Stimulated activated CD4-positive, alpha-beta T cell treated with anti-CD3 and anti-CD28 coated beads, Interleukin-4, amount 100 ng/mL, for 4 hours (primary cell): Measurements from ENCODE around the gene MEIS2.

Experiments
- DNase-seq, 2 experiments: peaks; one replicate each; pipeline ENCODE4 v3.0.0-alpha.2; 2020

Gene MEIS2

DNA sequence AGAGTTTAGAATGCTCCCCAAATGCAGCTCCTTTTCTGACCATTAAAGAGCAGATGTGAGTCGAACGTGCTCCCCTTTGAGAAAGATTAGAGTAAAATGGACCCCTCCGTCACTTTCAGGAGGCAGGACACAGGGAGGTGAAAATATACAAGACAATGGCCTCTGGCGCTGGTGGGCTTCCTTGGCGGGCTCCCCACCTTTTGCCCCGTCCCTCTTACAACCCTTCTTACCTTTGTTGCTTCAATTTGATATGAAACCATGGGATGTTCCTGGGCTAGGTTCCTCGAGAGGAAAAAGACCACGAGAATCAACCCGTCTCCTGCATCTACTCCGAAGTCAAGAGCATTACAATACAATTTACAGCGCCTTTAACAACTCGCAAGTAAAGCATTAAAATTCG is 214.2 kb downstream of the MEIS2 start:
- DNase-seq: no peak

DNA sequence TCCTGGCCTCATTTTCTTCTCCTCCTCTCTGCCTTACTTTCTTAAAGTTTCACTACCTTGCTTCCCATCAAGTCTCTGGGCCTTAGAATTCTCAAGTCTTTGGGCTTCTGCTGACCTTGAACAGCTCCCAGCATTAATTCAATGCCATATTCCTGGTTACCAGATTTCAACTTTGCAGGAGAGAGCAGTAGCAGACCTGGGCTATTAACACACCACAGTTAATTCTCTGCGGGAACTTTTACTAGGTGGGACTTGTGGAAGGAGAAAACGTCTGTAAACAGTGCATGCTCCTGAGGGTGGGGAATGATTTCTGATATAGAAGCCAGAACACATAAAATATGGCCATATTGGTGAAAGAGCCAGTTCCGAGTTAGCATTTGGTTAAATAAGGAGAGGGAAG is 214.6 kb downstream of the MEIS2 start:
- no peak for DNase-seq

DNA sequence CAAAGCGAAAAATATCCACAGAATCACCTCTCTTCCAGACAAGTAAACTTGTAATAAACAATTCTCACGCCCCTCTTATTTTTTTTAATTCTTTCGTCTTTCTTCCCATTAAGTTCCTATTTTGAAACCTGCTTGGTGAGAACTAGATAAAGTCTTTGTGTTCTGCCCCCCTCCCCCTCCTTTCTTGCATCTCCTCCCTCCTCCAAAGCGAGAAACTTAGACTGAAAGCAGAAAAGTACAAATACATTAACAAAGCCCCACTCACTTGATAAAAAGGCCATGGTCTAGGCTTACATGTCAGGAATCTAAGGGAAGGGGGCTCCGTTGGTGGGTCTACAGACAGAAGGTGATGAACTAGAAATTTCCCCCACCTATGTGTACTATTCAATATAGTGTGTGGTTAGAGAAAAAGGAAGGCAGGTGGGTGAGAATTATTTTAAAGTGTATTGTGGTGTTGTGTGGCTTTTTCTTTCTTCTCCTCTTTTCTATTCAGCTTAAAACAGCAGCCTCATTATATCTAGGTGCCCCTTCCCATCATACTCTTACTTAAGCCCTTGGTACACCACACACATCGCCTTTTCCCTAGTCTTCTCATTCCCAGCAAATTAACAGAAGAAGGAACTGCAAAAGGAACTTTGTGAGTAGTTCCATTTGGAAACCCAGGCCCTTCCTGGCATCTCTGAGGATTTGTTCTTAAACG is 215.3 kb downstream of the MEIS2 start:
- no peak for DNase-seq

DNA sequence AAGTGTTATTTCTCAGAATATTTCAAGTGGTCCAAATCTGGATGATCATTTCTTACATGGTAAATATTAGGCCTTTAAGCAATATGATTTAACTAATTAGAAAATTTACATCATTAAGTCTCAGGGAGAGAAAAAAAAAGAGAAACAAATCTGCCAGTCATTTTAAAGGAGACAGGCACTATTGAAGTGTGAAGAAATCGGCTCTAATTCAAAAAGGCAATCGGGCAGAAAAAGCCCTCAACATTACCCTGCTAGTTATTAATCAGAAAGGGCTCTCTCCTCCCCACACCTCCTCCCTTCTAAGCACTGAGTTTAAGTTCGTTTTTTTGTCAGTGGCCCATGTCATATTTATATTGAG is 215.9 kb downstream of the MEIS2 start:
- no peak for DNase-seq

DNA sequence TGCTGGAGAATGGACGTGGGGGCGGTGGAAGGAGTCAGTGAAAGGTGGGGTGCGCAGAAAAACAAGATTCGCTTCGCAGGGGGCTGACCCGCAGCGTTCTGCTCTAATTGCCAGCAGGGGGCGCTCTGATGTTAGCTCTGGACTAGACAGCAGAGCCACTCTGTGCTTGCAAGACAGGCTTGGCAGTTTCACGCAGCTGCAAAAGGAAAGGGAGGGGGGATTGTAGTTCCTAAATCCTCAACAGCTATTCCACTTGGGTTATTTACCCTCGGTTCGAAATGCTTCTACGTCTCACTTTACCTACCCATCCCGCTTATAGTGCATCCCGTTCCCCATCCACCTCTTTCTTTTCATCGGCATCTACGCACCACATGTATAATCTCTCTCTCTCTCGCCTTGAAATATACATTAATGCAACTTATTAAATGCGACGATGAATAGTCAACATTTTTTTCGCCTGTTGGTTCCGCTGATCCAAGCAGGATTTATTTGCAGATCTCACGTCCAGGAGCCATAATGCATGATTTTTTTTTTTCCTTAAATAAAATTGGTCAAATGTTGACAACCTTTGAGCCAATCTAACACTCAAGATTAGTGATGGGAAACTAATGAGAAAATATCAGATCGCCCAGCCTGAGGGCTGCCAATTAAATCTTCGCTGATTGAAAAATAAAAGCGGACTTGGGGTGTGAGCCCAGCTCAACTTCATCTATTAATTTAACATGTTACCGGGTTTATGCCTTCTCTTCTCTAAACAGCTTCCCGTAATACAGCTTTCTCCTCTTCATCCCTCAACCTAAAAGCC is 216.4 kb downstream of the MEIS2 start:
- DNase-seq: peak; percentile 21 to 52

DNA sequence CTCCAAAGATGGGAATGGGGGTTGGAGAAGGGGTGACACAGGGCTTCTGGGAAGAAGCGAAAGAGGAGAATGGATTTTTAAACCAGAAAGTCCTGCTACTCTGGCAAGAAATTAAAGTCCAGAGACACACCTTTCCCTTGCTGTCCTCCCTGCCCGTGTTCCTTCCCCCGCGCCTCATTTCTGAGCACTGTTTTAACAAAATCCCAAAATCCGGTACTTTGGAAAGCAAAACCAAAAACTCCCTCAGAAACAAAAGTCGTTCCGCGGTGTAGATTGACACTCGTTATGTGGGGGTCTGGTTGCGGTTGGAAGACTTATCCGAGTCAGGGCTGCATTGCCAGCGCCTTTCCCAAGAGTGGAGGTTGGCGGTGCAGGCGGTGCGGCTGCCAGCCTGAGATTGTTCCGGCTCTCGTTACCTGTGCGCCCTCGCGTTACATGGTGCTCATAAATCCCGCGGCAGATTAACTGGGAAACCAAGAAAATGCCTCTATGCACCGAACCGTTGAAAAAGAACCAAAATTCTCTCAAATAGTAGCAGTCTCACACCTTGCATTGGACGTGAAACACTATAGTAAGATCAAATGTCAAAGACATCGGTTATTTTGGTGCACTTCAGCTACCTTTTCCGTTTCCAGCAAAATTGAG is 217.7 kb downstream of the MEIS2 start:
- no peak for DNase-seq

DNA sequence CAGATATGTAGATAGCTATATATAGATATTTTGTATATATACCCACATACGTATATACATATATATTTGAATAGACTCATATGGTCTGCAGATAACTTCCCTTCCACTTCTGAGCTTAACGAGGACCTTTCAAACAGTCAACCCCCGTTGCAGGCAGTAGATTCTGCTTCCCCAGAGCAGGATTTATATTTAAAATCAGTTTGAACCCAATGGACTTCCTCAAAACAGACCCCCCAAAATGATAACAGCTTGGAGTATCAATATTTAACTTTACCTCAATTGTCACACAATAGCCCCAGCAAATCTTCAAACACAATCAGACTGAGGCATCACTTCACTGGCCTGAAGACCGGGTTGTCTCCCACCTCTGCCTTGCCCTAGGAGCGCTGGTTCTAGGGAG is 218.3 kb downstream of the MEIS2 start:
- DNase-seq: no peak

DNA sequence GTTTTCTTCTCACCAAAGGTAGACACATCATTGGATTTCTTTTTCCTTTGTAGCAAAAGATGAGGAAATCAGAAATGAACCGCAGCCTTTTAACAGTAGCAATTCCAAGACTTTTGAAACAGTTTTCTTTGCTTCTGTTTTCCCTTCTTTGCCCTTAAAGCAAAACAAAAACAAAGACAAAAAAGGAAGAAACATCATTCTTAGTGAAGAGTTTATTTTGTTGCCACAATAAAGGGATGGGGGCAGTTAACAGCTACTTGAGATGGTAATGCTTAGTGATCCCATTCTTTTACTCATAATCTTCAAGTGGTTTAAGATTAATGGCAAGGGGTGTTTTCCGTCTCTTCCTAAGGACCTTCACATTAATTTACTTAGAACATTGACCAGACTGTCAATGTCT is 218.8 kb downstream of the MEIS2 start:
- no peak for DNase-seq

DNA sequence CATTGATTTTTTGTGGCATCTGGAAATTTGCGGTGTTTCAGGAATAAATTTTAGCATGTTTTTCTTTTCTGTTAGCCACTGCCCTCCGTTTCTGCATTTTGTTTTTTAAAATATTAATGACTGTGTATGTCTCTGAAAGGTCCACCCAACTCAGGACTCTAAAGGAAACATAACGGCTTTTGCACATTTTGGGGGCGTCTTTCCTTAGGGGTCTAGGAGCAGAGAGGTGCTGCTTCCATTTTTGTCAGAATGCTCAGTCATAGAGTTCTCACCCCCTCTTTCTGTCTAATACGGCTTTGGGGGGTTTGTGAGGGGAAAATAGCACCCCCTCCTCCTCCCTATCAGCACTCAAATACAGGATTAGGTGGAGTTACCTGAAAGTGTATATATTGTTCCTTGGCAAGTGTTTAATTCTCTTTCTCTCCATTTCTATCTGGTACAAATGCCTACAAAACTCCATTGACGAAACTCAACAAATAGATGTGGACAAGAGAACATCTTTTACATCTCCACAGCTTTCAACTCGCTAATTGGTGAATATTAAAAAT is 219.4 kb downstream of the MEIS2 start:
- no peak for DNase-seq

DNA sequence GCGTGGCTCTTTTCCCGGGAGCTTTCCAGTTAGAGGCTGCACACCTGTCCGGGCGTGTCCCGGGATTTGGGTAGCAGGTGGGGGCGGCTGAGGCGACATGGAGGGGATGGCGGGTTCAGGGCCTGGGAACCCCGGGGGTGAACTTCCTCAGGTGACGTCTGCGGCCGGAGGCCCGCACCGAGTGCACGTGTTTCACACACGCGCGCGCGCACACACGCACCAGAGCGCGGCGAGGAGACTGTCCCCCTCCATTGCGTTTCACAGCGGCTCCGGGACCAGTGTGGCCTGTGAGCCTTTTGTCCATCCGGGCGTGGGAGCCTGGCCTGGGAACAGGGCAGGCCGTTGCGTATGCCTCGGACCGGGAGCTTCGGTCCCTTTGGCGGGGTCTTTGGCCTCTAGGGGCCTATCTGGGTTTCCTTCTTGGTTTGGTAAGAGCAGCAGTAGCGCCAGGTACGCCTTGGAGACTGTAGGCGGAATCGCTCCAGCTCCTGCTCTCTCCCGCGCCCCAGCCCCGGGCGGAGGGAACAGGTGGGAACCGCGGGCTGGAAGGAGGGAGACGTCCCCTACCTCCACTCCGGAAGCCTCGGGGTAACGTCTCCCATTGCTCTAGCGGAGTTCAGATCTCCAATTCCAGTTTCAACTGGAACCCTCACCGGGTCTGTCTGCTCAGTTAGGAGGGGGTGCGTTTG is 220.0 kb downstream of the MEIS2 start:
- no peak for DNase-seq

DNA sequence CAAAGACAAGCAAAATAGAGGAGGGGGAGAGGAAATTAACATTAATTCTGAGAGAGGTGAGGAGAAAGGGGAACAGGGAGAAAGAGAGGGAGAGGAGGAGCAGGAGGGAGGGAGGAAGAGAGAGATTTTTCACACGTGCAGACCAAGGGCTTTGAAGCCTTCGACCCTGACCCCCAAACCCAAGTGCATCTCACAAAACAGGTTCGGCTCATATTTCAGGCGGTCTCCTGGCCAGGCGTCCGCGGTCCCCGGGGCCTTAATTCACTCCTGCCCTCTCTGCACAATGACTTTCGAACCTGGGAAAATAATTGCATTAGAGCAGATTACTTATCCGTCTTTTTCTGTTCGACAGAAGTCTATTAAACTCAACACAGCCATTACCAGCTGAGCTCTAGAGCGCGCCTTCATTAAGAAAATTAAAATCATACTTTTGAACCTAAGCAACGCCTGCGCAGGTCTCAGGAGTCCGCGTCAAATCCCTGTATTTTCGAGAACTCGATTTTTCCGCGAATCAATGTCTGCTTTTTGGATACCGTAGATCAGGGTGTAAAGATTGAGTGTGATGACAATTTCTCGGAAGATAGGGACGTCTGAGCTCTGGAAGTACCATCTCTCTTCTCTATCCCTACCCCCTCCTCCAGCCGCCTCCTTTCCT is 220.7 kb downstream of the MEIS2 start:
- no peak for DNase-seq

DNA sequence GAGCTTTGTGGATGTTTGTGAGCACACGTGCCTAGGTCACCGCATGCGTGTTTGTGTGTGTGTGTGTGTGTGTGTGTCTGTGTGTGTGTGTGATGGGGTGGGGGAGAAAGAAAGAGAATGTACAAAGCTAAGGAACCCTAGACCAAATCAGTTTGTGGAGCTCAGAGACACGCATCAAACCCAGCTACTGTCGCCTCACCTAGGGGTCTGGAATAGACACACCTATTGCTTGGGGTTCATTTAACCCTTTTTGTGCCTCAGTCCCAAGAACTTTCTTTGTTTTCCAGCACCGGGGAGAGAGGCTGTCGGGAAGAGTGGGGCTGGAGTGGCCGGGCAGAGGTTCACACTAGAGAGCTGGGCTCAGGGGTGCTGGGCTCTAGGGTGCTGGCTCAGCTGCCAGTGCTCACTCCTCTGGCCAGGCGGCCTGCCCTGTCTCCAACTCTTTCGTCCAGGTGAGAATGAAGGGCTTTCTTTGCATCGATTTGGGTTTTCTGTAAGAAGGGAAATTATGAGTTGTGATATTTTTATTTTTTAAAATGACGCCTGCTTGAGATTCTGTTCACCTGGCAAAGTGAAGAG is 221.6 kb downstream of the MEIS2 start:
- DNase-seq: no peak

DNA sequence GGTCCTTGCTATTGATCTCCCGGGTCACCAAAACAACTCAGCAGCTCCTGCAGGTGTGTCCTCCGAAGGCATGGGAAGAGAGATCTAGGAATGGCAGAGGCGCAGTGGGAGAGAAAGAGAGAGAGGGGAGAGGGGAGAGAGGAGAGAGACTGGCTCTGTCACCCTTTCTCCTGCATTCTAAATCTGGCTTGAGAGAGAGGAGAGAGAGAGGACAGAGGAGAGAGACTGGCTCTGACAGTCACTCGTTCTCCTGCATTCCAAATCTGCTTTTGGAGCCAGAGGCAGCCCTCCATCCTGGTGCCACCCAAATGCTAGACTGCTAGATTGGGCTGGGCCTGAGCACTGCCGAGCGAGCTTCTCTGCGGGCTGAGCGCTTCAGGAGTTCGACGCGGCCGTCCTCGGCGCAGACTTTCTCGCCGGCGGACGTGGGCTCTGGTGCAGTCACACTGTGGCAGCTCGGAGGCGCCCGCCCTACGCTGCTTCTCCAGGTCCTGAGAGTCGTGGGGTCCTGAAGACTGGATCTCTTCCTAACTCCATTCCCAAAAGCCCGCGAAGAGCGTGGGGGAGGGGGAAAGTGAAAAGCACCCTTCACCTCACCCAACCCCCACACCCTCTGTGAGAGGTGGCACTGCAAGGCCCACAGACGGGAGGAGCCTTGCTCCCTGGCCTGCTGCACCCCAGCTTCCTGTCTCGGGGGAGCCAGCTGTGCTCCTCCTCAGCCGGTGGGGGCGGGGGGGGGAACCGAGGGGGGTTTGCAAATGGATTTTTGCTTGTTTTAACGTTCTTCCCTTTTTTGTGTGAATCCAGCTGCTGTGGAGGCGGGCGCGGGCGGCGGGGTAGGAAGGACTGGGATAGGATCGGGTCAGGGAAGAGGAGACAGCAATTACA is 222.3 kb downstream of the MEIS2 start:
- DNase-seq: no peak

DNA sequence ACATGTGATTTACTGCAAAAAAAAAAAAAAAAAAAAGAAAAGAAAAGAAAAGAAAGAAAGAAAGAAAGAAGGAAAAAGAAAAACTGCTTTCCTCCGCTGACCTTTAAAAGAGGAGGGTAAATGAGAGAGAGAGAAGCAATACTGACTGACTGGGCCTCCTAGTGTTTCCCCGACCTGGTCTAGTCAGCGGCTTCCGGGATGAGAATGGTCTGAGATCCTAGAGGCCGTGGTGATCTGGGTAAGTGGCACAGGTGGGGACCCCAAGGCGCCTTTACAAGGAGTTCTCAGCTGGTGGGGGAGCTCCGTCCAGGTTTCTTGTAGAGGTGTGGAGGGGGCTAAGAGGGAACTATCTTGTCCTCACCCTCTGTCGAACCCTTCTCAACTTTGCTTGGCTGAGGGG is 223.1 kb downstream of the MEIS2 start:
- DNase-seq: no peak

DNA sequence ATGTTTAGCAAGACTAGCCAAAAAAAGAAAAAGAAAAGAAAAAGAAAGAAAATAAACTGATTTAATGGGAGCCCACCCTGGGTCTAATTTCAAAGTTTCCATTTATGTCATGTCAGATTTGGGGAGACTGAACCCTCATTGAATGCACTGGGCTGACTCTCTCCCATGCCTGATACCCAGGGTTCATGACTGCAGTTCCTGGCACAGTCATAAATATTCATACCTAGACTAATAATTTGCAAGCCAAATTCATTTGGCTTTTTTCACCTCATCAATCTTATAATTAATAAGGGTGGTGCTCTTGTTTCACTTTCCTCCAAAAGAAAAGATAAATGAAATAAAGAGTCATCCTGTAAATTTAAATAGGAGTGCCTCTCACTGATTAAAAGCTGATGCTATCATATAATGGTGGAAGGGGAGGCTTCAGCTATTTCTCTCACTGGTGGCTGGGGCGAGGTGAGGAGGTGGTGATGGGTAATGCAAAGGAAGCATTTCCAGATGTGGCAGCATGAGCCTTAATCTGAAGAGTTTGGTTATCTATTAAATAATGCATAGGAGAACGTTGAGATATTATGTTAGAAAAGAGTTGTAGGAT is 224.5 kb downstream of the MEIS2 start:
- DNase-seq: no peak

DNA sequence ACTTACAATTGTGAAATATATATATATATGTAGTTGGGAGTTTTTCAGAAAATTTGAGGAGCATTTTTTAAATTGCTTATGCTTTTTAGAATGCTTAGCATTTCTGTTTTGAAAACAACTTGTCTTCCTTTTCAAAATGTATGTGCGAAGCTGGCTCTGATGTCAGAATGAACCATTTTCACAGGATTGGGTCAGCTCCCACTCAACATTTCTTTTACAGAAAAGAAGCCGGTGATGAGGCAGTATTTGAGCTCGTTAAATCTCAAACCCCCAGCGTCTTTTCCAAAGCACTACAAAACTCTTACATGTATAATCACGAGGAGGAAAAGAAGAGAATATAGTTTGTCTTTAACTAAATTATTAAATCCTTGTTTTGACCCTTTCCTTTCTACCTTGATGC is 225.4 kb downstream of the MEIS2 start:
- DNase-seq: no peak

DNA sequence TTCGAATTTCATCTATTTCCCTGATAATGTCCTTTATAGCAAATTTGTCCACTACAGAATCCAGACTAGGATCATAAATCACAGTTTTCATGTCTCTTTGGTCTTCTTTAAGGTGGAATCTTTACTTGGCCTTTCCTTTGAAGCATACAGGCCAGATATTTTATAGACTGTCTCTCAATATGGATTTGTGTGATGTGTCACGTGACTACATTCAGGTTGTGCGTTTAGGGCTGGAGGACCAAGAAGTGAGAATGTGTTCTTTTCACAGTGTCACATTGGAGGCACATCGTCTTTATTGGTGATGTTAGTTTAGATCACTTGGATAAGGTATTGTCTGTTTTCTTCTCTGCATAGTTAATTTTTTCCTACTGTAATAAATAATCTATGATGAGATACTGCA is 232.9 kb downstream of the MEIS2 start:
- DNase-seq: no peak

DNA sequence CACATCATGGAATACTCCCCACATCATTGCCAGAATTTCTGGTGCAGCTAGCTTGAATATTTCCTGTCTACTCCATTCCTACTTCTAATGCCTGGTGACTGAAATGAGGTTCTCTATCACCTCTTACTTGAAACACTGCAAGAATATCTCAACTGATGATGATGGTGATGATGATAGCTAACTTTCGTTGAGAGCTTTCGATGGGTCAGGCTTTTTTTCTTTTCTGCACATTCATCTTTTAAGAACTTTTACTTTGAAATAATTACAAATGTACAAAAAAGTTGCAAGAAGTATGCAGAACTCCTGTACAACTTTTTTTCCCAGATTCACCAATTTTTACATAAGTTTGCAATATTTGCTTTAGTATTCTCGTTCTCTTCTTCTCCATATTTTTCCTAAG is 233.5 kb downstream of the MEIS2 start:
- no peak for DNase-seq

DNA sequence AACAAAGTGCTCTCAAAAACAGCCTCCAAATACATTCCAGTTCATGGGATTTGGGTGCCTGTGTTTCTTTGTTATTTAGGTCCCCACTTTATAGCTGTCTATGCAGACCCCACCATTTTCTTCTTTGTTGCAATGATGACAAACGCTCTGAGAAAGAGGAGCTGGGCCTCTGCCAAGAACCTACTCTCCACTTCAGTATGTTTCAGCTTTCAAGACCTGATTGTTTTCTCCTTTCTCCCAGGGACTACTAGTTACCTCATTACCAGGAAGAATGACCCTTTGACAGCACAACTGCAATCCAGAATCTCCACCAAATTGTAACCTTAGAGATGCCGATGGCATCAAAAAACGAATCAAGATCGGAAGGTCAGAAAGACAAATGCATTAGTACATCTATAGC is 236.8 kb downstream of the MEIS2 start:
- no peak for DNase-seq

DNA sequence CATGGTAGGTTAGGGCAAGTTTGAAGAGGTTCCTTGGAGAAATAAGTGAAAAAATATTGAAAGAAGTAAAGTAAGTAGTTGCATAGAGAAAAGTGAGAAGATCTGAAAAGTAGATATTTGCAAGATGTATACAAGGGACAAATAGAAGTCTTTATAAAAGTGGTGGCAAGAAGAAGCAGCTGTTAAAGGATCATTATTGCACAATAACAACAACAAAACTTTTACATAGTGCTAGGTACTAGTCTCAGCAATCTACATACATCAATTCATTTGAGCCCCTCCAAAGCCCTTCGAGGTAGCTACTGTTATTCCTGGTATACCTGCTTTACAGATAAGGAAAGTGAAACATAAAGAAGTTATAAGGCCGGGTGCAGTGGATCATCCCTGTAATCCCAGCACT is 239.6 kb downstream of the MEIS2 start:
- no peak for DNase-seq

DNA sequence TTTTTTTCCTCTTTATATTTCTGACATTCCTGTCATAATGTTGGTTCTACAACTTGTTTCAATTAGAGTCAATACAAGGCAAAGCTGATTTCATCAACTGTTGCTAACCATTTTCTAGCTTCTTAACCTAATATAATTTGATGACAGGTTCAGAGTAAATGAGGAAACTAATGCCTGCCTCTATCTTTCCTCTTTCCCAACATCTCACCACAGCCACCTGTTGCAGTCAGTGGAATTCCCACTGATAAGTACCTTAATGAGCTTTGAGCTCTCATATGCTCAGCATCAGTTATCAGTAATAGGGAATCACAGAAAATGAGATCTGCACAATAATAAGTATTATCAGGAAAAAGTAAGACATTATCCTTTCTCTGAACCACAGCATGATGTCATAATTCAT is 241.9 kb downstream of the MEIS2 start:
- no peak for DNase-seq
